Large intestine (tissue), 3 donors: ENCODE measurements around the gene ZFAND3. TPM values are rescaled to one million over a fixed set of nuclear protein-coding genes. Genes with fewer than 3 reads are reported as not detected.

Experiments used
- DNase-seq, 2 donors: peaks; one replicate each; pipeline versions ENCODE4 v3.0.0 to v3.0.0-alpha.2; 2013
- H3K27ac ChIP-seq: one replicate; pipeline ENCODE4 v1.5.1; 2013; ENCODE audit warnings: low read length
- H3K27me3 ChIP-seq: 2 replicates; pipeline ENCODE4 v1.6.1; 2013; ENCODE audit warnings: low read length; ENCODE audit not compliant: control insufficient read depth, insufficient read depth
- H3K36me3 ChIP-seq: 2 replicates; pipeline ENCODE4 v1.6.1; 2013; ENCODE audit warnings: low read length; ENCODE audit not compliant: control insufficient read depth, insufficient read depth
- H3K4me1 ChIP-seq: one replicate; pipeline ENCODE4 v1.6.1; 2013; ENCODE audit warnings: low read length; ENCODE audit not compliant: control insufficient read depth, insufficient read depth
- H3K4me3 ChIP-seq: one replicate; pipeline ENCODE4 v1.5.1; 2013; ENCODE audit warnings: low read length
- H3K9me3 ChIP-seq: one replicate; pipeline ENCODE4 v1.6.1; 2013; ENCODE audit warnings: mild to moderate bottlenecking, low read depth, low read length, moderate library complexity; ENCODE audit not compliant: control insufficient read depth
- WGBS: methylation state at CpG from one replicate; pipeline ENCODE4 v1.1.5; 2013; ENCODE audit warnings: low lambda C conversion rate; ENCODE audit not compliant: insufficient coverage; 5-methylcytosine and 5-hydroxymethylcytosine counted together
- polyA plus RNA-seq: library from polyadenylated mRNA; unstranded; fragments of 120-200 nt; gene quantifications from one replicate; pipeline ENCODE4 v1.2.1, GENCODE V29; 2013

ZFAND3 gene
- polyA plus RNA-seq, 1 donor = 82.3 TPM

- DNase-seq = no peak
- H3K27ac ChIP-seq = no peak overlapping the region
- WGBS = 100% methylated on average over 1 of the region's 4 CpGs
- no peaks in the 10 kb centered on the region for H3K27me3 ChIP-seq
- no peaks in the 10 kb centered on the region for H3K9me3 ChIP-seq
- no peak overlapping the region for H3K4me3 ChIP-seq
- peaks cover 6% of the 10 kb centered on the region for H3K4me1 ChIP-seq
- no peaks in the 10 kb centered on the region for H3K36me3 ChIP-seq
These were observed 108.7 kb downstream of the ZFAND3 start for GRCh38 chr6:37928217-37928616.

GRCh38 chr6:37930288-37930971, 110.9 kb downstream of the ZFAND3 start:
- Histone ChIP-seq H3K27ac (peak overlapping the region; percentile 70), H3K4me3 (no peak overlapping the region), H3K9me3 (no peaks in the 10 kb centered on the region), H3K36me3 (no peaks in the 10 kb centered on the region), H3K4me1 (peaks cover 6% of the 10 kb centered on the region), H3K27me3 (no peaks in the 10 kb centered on the region)
- 80% methylated on average over 1 of the region's 4 CpGs for WGBS
- DNase-seq = peak; percentile 62 to 84

- H3K4me3 ChIP-seq = no peak overlapping the region
- H3K36me3 ChIP-seq = no peaks in the 10 kb centered on the region
- no peaks in the 10 kb centered on the region for H3K9me3 ChIP-seq
- H3K27me3 ChIP-seq = no peaks in the 10 kb centered on the region
- DNase-seq = no peak
- H3K27ac ChIP-seq = peak overlapping the region; percentile 70
- H3K4me1 ChIP-seq = peaks cover 6% of the 10 kb centered on the region
- WGBS = no CpG with 5 or more reads among the region's 1 CpG
These were observed 111.5 kb downstream of the ZFAND3 start for GRCh38 chr6:37931066-37931465.

- Histone ChIP-seq H3K4me1 (peaks cover 6% of the 10 kb centered on the region), H3K27ac (no peak overlapping the region), H3K9me3 (no peaks in the 10 kb centered on the region), H3K36me3 (no peaks in the 10 kb centered on the region), H3K27me3 (no peaks in the 10 kb centered on the region), H3K4me3 (no peak overlapping the region)
- DNase-seq = no peak
- WGBS = no CpG with 5 or more reads among the region's 5 CpGs
These were observed 114.7 kb downstream of the ZFAND3 start for GRCh38 chr6:37934276-37934675.

GRCh38 chr6:37936150-37936549, 116.6 kb downstream of the ZFAND3 start:
- Histone ChIP-seq H3K4me1 (peaks cover 1% of the 10 kb centered on the region), H3K27ac (no peak overlapping the region), H3K9me3 (no peaks in the 10 kb centered on the region), H3K4me3 (no peak overlapping the region), H3K36me3 (no peaks in the 10 kb centered on the region), H3K27me3 (no peaks in the 10 kb centered on the region)
- DNase-seq = no peak
- 100% methylated on average over 1 of the region's 2 CpGs for WGBS

- Histone ChIP-seq H3K4me1 (no peaks in the 10 kb centered on the region), H3K36me3 (no peaks in the 10 kb centered on the region), H3K27me3 (no peaks in the 10 kb centered on the region), H3K4me3 (no peak overlapping the region), H3K9me3 (no peaks in the 10 kb centered on the region), H3K27ac (no peak overlapping the region)
- no peak for DNase-seq
These were observed 117.4 kb downstream of the ZFAND3 start for GRCh38 chr6:37936906-37937305.

- DNase-seq = no peak
- Histone ChIP-seq H3K36me3 (no peaks in the 10 kb centered on the region), H3K4me3 (no peak overlapping the region), H3K9me3 (no peaks in the 10 kb centered on the region), H3K4me1 (no peaks in the 10 kb centered on the region), H3K27me3 (no peaks in the 10 kb centered on the region), H3K27ac (no peak overlapping the region)
These were observed 119.4 kb downstream of the ZFAND3 start for GRCh38 chr6:37938909-37939308.

- Histone ChIP-seq H3K27ac (no peak overlapping the region), H3K4me1 (no peaks in the 10 kb centered on the region), H3K9me3 (no peaks in the 10 kb centered on the region), H3K36me3 (no peaks in the 10 kb centered on the region), H3K27me3 (no peaks in the 10 kb centered on the region), H3K4me3 (no peak overlapping the region)
- 89% methylated on average over 1 of the region's 3 CpGs for WGBS
- no peak for DNase-seq
These were observed 120.7 kb downstream of the ZFAND3 start for GRCh38 chr6:37940074-37940847.

GRCh38 chr6:37941871-37942270, 122.3 kb downstream of the ZFAND3 start:
- DNase-seq = no peak
- no peaks in the 10 kb centered on the region for H3K4me1 ChIP-seq
- H3K4me3 ChIP-seq = no peak overlapping the region
- no peak overlapping the region for H3K27ac ChIP-seq
- H3K9me3 ChIP-seq = no peaks in the 10 kb centered on the region
- H3K36me3 ChIP-seq = no peaks in the 10 kb centered on the region
- no peaks in the 10 kb centered on the region for H3K27me3 ChIP-seq
- 90% methylated on average over 2 of the region's 2 CpGs for WGBS

- no peaks in the 10 kb centered on the region for H3K9me3 ChIP-seq
- WGBS = 80% methylated on average over 1 of the region's 3 CpGs
- H3K36me3 ChIP-seq = no peaks in the 10 kb centered on the region
- no peaks in the 10 kb centered on the region for H3K27me3 ChIP-seq
- H3K4me1 ChIP-seq = no peaks in the 10 kb centered on the region
- H3K27ac ChIP-seq = no peak overlapping the region
- DNase-seq = no peak
- no peak overlapping the region for H3K4me3 ChIP-seq
These were observed 123.3 kb downstream of the ZFAND3 start for GRCh38 chr6:37942606-37943376.
